ENCODE data around the gene MRPL20. TPM values are rescaled to one million over a fixed set of nuclear protein-coding genes. Genes with fewer than 3 reads are reported as not detected.

Gene MRPL20
- polyA plus RNA-seq, 1 donor from 2014 or later, result 204 TPM

- Histone ChIP-seq H3K9me3 (ENCODE audit: low read length) (no peaks in the 10 kb centered on the region), H3K79me2 (replicated peaks; ENCODE audit: insufficient read depth, low read length) (no peaks in the 10 kb centered on the region), H4K20me1 (ENCODE audit: insufficient read depth) (no peaks in the 10 kb centered on the region), H3K4me3 (ENCODE audit: low read length) (no peak overlapping the region), H3K4me2 (ENCODE audit: low read length) (no peak overlapping the region), H3K27ac (ENCODE audit: low read length) (no peak overlapping the region), H3K9me2 (ENCODE audit: insufficient read depth, low read length) (no peaks in the 10 kb centered on the region), H3K36me3 (ENCODE audit: insufficient read depth, low read length) (no peaks in the 10 kb centered on the region), H3K27me3 (ENCODE audit: insufficient read depth, low read depth, low read length) (no peaks in the 10 kb centered on the region), H3F3A (ENCODE audit: insufficient read depth, low read length, poor library complexity, severe bottlenecking) (no peaks in the 10 kb centered on the region), H2AFZ (ENCODE audit: low read depth, low read length) (no peak overlapping the region), H3K9ac (ENCODE audit: low read length) (no peak overlapping the region)
- TF ChIP-seq EP300 (conservative IDR thresholded peaks at IDR 0.05; ENCODE audit: poor library complexity, severe bottlenecking) (no peak), EZH2 (IDR thresholded peaks at IDR 0.05; ENCODE audit: borderline replicate concordance, insufficient read depth, low read length, poor library complexity, severe bottlenecking) (no peak), RAD21 (conservative IDR thresholded peaks at IDR 0.05) (no peak), TAF1 (IDR thresholded peaks at IDR 0.05; ENCODE audit: low read depth) (no peak), MXI1 (conservative IDR thresholded peaks at IDR 0.05; ENCODE audit: poor library complexity, severe bottlenecking) (no peak), CTCF (IDR thresholded peaks at IDR 0.05; ENCODE audit: poor library complexity, severe bottlenecking) (no peak), REST (IDR thresholded peaks at IDR 0.05; ENCODE audit: borderline replicate concordance) (no peak), POLR2AphosphoS5 (IDR thresholded peaks at IDR 0.05) (no peak), SMC3 (conservative IDR thresholded peaks at IDR 0.05; ENCODE audit: poor library complexity) (no peak)
Measured at GRCh38 chr1:1419363-1419812, 12.3 kb upstream of the MRPL20 start.

GRCh38 chr1:1418464-1419362 is 11.6 kb upstream of the MRPL20 start:
- Histone ChIP-seq H3K4me2 (ENCODE audit: low read length) (no peak overlapping the region), H2AFZ (ENCODE audit: low read depth, low read length) (no peak overlapping the region), H3K36me3 (ENCODE audit: insufficient read depth, low read length) (no peaks in the 10 kb centered on the region), H3K4me3 (ENCODE audit: low read length) (no peak overlapping the region), H3F3A (ENCODE audit: insufficient read depth, low read length, poor library complexity, severe bottlenecking) (no peaks in the 10 kb centered on the region), H4K20me1 (ENCODE audit: insufficient read depth) (no peaks in the 10 kb centered on the region), H3K9me3 (ENCODE audit: low read length) (no peaks in the 10 kb centered on the region), H3K79me2 (replicated peaks; ENCODE audit: insufficient read depth, low read length) (no peaks in the 10 kb centered on the region), H3K9ac (ENCODE audit: low read length) (no peak overlapping the region), H3K9me2 (ENCODE audit: insufficient read depth, low read length) (no peaks in the 10 kb centered on the region), H3K27ac (ENCODE audit: low read length) (no peak overlapping the region), H3K27me3 (ENCODE audit: insufficient read depth, low read depth, low read length) (no peaks in the 10 kb centered on the region)
- TF ChIP-seq CTCF (IDR thresholded peaks at IDR 0.05; ENCODE audit: poor library complexity, severe bottlenecking) (no peak), REST (IDR thresholded peaks at IDR 0.05; ENCODE audit: borderline replicate concordance) (no peak), POLR2AphosphoS5 (IDR thresholded peaks at IDR 0.05) (no peak), EZH2 (IDR thresholded peaks at IDR 0.05; ENCODE audit: borderline replicate concordance, insufficient read depth, low read length, poor library complexity, severe bottlenecking) (no peak), RAD21 (conservative IDR thresholded peaks at IDR 0.05) (no peak), EP300 (conservative IDR thresholded peaks at IDR 0.05; ENCODE audit: poor library complexity, severe bottlenecking) (no peak), TAF1 (IDR thresholded peaks at IDR 0.05; ENCODE audit: low read depth) (no peak), MXI1 (conservative IDR thresholded peaks at IDR 0.05; ENCODE audit: poor library complexity, severe bottlenecking) (no peak), SMC3 (conservative IDR thresholded peaks at IDR 0.05; ENCODE audit: poor library complexity) (no peak)

Data from neural cell (in vitro differentiated cells).